Measurements from ENCODE around the gene ITPR1. TPM values are rescaled to one million over a fixed set of nuclear protein-coding genes. Genes with fewer than 3 reads are reported as not detected.
"Not testable (repeated sequence)": the region's sequence is repeated elsewhere in the genome, so short reads cannot be mapped to it uniquely, and the experiment has no call there.

ITPR1 gene
- total RNA-seq, result 10 to 100 TPM; 58.4 to 59.5 TPM

GRCh38 chr3:4493014-4493940 is at the start of gene ITPR1:
Gene ITPR1 (plus strand): TSS chr3:4493348. CDS start chr3:4516492, 23,144 bp downstream.
- peaks cover 5% of the 10 kb centered on the region for H3K27me3 Mint-ChIP-seq
- peak within 1 kb of the TSS; percentile 91 for H3K27ac Mint-ChIP-seq
- DNase-seq, result peak; percentile 98
- peak within 1 kb of the TSS; percentile 95 for H3K4me3 Mint-ChIP-seq
- peaks cover 24% of the 10 kb centered on the region for H3K36me3 Mint-ChIP-seq
- H3K4me1 Mint-ChIP-seq, result peaks cover 39% of the 10 kb centered on the region
- no peaks in the 10 kb centered on the region for H3K9me3 Mint-ChIP-seq

- peaks cover 10% of the 10 kb centered on the region for H3K36me3 Mint-ChIP-seq
- DNase-seq, result no peak
- H3K27me3 Mint-ChIP-seq, result no peaks in the 10 kb centered on the region
- no peaks in the 10 kb centered on the region for H3K9me3 Mint-ChIP-seq
- H3K27ac Mint-ChIP-seq, result no peak overlapping the region
- H3K4me1 Mint-ChIP-seq, result no peaks in the 10 kb centered on the region
- no peak overlapping the region for H3K4me3 Mint-ChIP-seq
Measured at GRCh38 chr3:4447295-4447999, 45.7 kb upstream of the ITPR1 start.

- Mint-ChIP-seq H3K9me3 (no peaks in the 10 kb centered on the region), H3K36me3 (peaks cover 8% of the 10 kb centered on the region), H3K27me3 (no peaks in the 10 kb centered on the region), H3K4me3 (no peak overlapping the region), H3K4me1 (no peaks in the 10 kb centered on the region), H3K27ac (no peak overlapping the region)
- DNase-seq, result no peak
Measured at GRCh38 chr3:4448187-4448586, 45.0 kb upstream of the ITPR1 start.

- H3K27me3 Mint-ChIP-seq, result no peaks in the 10 kb centered on the region
- H3K4me3 Mint-ChIP-seq, result no peak overlapping the region
- H3K9me3 Mint-ChIP-seq, result no peaks in the 10 kb centered on the region
- peaks cover 2% of the 10 kb centered on the region for H3K4me1 Mint-ChIP-seq
- no peak overlapping the region for H3K27ac Mint-ChIP-seq
- H3K36me3 Mint-ChIP-seq, result peaks cover 7% of the 10 kb centered on the region
- DNase-seq, result no peak
Measured at GRCh38 chr3:4449043-4449805, 43.9 kb upstream of the ITPR1 start.

GRCh38 chr3:4454142-4454541 is 39.0 kb upstream of the ITPR1 start:
- Mint-ChIP-seq H3K27me3 (no peaks in the 10 kb centered on the region), H3K4me3 (no peak overlapping the region), H3K36me3 (peaks cover 7% of the 10 kb centered on the region), H3K9me3 (no peaks in the 10 kb centered on the region), H3K4me1 (peaks cover 5% of the 10 kb centered on the region), H3K27ac (no peak overlapping the region)
- no peak for DNase-seq

GRCh38 chr3:4456780-4457179 is 36.4 kb upstream of the ITPR1 start:
- H3K4me3 Mint-ChIP-seq, H3K27me3 Mint-ChIP-seq, H3K27ac Mint-ChIP-seq, H3K4me1 Mint-ChIP-seq, H3K36me3 Mint-ChIP-seq, DNase-seq, H3K9me3 Mint-ChIP-seq: not testable (repeated sequence)

- H3K36me3 Mint-ChIP-seq, result no peaks in the 10 kb centered on the region
- H3K27me3 Mint-ChIP-seq, result no peaks in the 10 kb centered on the region
- DNase-seq, result no peak
- no peak overlapping the region for H3K27ac Mint-ChIP-seq
- peaks cover 12% of the 10 kb centered on the region for H3K4me1 Mint-ChIP-seq
- H3K9me3 Mint-ChIP-seq, result no peaks in the 10 kb centered on the region
- H3K4me3 Mint-ChIP-seq, result no peak overlapping the region
Measured at GRCh38 chr3:4458961-4459360, 34.2 kb upstream of the ITPR1 start.

GRCh38 chr3:4460334-4460733 is 32.8 kb upstream of the ITPR1 start:
- H3K27me3 Mint-ChIP-seq, result no peaks in the 10 kb centered on the region
- no peak overlapping the region for H3K4me3 Mint-ChIP-seq
- no peaks in the 10 kb centered on the region for H3K9me3 Mint-ChIP-seq
- no peak overlapping the region for H3K27ac Mint-ChIP-seq
- H3K36me3 Mint-ChIP-seq, result no peaks in the 10 kb centered on the region
- peaks cover 13% of the 10 kb centered on the region for H3K4me1 Mint-ChIP-seq
- no peak for DNase-seq

GRCh38 chr3:4461468-4462090 is 31.6 kb upstream of the ITPR1 start:
- DNase-seq, result no peak
- H3K4me3 Mint-ChIP-seq, result no peak overlapping the region
- no peaks in the 10 kb centered on the region for H3K27me3 Mint-ChIP-seq
- no peaks in the 10 kb centered on the region for H3K36me3 Mint-ChIP-seq
- peaks cover 18% of the 10 kb centered on the region for H3K4me1 Mint-ChIP-seq
- H3K9me3 Mint-ChIP-seq, result no peaks in the 10 kb centered on the region
- H3K27ac Mint-ChIP-seq, result no peak overlapping the region

- no peak for DNase-seq
- no peak overlapping the region for H3K27ac Mint-ChIP-seq
- H3K4me1 Mint-ChIP-seq, result peaks cover 23% of the 10 kb centered on the region
- H3K4me3 Mint-ChIP-seq, result no peak overlapping the region
- no peaks in the 10 kb centered on the region for H3K36me3 Mint-ChIP-seq
- no peaks in the 10 kb centered on the region for H3K27me3 Mint-ChIP-seq
- H3K9me3 Mint-ChIP-seq, result no peaks in the 10 kb centered on the region
Measured at GRCh38 chr3:4462369-4463040, 30.6 kb upstream of the ITPR1 start.

GRCh38 chr3:4464576-4464975 is 28.6 kb upstream of the ITPR1 start:
- DNase-seq, result no peak
- Mint-ChIP-seq H3K4me3 (no peak overlapping the region), H3K27me3 (no peaks in the 10 kb centered on the region), H3K4me1 (peaks cover 25% of the 10 kb centered on the region), H3K9me3 (no peaks in the 10 kb centered on the region), H3K36me3 (no peaks in the 10 kb centered on the region), H3K27ac (no peak overlapping the region)

- Mint-ChIP-seq H3K4me1 (peaks cover 24% of the 10 kb centered on the region), H3K27me3 (no peaks in the 10 kb centered on the region), H3K4me3 (peak within 1 kb of the TSS; percentile 89), H3K27ac (peak within 1 kb of the TSS; percentile 87), H3K36me3 (no peaks in the 10 kb centered on the region), H3K9me3 (no peaks in the 10 kb centered on the region)
- DNase-seq, result peak; percentile 81
Measured at GRCh38 chr3:4466741-4467521, 26.2 kb upstream of the ITPR1 start, which contains the start of gene SUMF1. Gene SUMF1 (minus strand): TSS chr3:4467269. CDS start chr3:4467245, 24 bp downstream.

GRCh38 chr3:4467522-4467867 is 25.7 kb upstream of the ITPR1 start:
- no peaks in the 10 kb centered on the region for H3K36me3 Mint-ChIP-seq
- no peak for DNase-seq
- peaks cover 5% of the 10 kb centered on the region for H3K27me3 Mint-ChIP-seq
- H3K27ac Mint-ChIP-seq, result peak overlapping the region; percentile 87
- peaks cover 23% of the 10 kb centered on the region for H3K4me1 Mint-ChIP-seq
- no peaks in the 10 kb centered on the region for H3K9me3 Mint-ChIP-seq
- peak overlapping the region; percentile 89 for H3K4me3 Mint-ChIP-seq

GRCh38 chr3:4471907-4472306 is 21.2 kb upstream of the ITPR1 start:
- Mint-ChIP-seq H3K36me3 (peaks cover 1% of the 10 kb centered on the region), H3K4me1 (peaks cover 19% of the 10 kb centered on the region), H3K27ac (no peak overlapping the region), H3K27me3 (peaks cover 22% of the 10 kb centered on the region), H3K4me3 (no peak overlapping the region), H3K9me3 (no peaks in the 10 kb centered on the region)
- DNase-seq, result no peak
